Activated naive CD4-positive, alpha-beta T cell treated with anti-CD3 and anti-CD28 coated beads, Interleukin-2, amount 10 ng/mL, durations not matched to agents 7 days and 5 days (primary cell): Measurements from ENCODE around the gene SLC8A1.
A peak's percentile ranks its signal among the peaks of the same experiment; 100 is the strongest.

Source experiments
- CTCF ChIA-PET: fragments of 350-600 bp; sonication (Branson Sonifier 250); formaldehyde crosslinking; loops from one replicate; lab custom pipeline; 2021; ENCODE audit warnings: antibody characterized with exemption; lab: Charles Lee
- DNase-seq: peaks from one replicate; pipeline ENCODE4 v3.0.0-alpha.2; 2020
- H3K27ac Mint-ChIP-seq: one replicate; pipeline ENCODE4 v1.8.0; 2021; ENCODE audit warnings: mild to moderate bottlenecking, moderate library complexity, mixed read lengths
- H3K27me3 Mint-ChIP-seq: one replicate; pipeline ENCODE4 v1.8.0; 2021; ENCODE audit warnings: mild to moderate bottlenecking, mixed read lengths
- H3K36me3 Mint-ChIP-seq: one replicate; pipeline ENCODE4 v1.8.0; 2021; ENCODE audit warnings: mixed read lengths
- H3K4me1 Mint-ChIP-seq: one replicate; pipeline ENCODE4 v1.8.0; 2021; ENCODE audit warnings: mixed read lengths
- H3K4me3 Mint-ChIP-seq: one replicate; pipeline ENCODE4 v1.8.0; 2021; ENCODE audit warnings: mild to moderate bottlenecking, moderate library complexity, mixed read lengths
- H3K9me3 Mint-ChIP-seq: one replicate; pipeline ENCODE4 v1.8.0; 2021; ENCODE audit warnings: mixed read lengths

SLC8A1 gene

DNA sequence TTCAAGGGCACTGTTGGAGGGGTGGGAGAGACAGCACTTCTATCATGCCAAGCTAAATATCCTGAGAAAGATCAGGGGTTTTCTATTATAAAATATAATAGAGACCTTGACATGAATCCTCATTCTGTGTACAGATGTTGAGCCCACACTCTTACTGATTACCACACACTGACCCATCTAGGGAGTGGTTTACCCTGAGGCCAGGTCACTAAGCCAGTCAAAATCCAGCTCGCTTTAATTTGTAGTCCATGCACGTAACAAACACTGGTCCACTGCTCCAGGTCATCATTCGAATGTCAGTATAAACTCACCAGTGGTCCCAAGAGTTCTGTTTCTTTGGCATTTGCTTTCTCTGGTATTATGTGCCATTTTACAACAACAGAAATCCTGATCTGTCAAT lies 96.4 kb downstream of the SLC8A1 start:
- Mint-ChIP-seq H3K4me3 (no peak overlapping the region), H3K27me3 (no peaks in the 10 kb centered on the region), H3K36me3 (no peaks in the 10 kb centered on the region), H3K4me1 (no peaks in the 10 kb centered on the region), H3K27ac (no peak overlapping the region), H3K9me3 (no peaks in the 10 kb centered on the region)
- no peak for DNase-seq
- CTCF ChIA-PET = no interaction called here

DNA sequence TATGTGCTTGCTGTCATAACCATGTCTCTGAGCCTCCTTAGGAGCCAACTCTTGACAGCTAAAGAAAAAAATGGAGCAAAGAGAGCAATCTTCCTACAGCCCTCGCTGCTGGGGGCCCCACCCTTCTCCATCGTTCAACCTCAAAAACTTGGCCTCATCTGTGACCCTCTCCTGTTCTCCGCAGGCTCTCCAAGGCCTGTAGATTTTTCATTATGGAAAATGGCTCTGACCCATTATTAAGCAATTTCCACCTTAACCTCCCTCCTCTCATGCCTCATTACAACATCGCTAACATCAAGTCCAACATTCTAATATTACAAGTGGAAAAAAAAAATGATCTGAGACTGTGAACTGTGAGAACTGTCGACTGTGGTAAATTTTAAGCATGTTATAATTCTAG lies 98.7 kb downstream of the SLC8A1 start:
- CTCF ChIA-PET = no interaction called here
- no peak overlapping the region for H3K27ac Mint-ChIP-seq

DNA sequence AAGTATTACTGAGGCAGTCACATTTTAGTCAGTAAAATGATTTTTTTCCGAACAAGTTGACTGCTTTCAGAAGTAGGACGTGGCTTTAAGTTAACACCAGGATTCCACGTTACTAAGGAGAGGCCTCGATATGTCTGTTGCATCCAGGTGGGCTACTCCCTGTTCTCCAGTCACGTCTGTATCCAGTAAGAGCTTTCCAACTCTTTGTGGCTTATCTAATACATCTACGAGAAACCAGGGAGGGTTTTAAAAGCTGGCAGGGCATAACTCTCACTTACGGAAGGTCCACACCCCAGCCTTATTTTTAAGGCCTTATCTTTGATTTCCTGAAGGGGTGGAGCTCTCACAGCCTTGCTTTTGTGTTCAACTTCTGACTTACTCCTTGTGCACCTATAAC lies 99.2 kb downstream of the SLC8A1 start:
- Mint-ChIP-seq H3K4me1 (no peaks in the 10 kb centered on the region), H3K27ac (peak overlapping the region; percentile 58), H3K4me3 (no peak overlapping the region), H3K27me3 (no peaks in the 10 kb centered on the region), H3K9me3 (no peaks in the 10 kb centered on the region), H3K36me3 (no peaks in the 10 kb centered on the region)
- CTCF ChIA-PET = no interaction called here
- no peak for DNase-seq

More for the DNA sequence above, 98.7 kb downstream of the SLC8A1 start:
- H3K36me3 Mint-ChIP-seq = no peaks in the 10 kb centered on the region
- no peaks in the 10 kb centered on the region for H3K27me3 Mint-ChIP-seq
- H3K4me3 Mint-ChIP-seq = no peak overlapping the region
- DNase-seq = no peak
- no peaks in the 10 kb centered on the region for H3K4me1 Mint-ChIP-seq
- H3K9me3 Mint-ChIP-seq = no peaks in the 10 kb centered on the region

DNA sequence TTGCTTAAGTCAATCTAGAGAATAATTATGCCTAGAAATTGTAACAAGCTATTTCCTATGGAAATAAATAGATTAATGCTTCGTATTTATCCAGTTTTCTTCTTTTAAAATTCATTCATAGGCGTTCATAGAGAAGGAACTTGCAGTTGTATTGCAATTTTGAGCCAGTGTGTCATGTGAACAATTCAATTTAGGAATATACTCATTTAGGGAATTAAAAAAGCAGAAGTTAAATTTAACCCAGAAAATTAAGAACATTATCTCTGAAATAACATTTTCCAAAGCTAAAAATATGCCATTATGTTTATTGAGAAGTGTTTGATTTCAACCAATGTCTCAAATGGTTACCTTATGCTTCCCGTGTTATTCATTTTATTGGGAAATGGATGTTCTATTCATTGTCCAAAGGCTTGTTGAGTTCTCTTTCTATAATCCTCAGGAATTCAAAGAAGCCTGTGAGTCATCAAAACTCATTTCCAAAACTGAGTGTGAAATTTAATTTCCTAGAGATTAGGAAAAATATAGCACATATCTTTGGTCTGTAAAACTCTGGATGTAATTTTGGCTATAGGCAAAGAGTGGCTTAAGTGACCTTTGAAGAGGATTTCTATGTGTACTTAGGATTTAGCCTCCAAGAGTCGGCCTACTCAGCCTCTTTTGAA lies 99.7 kb downstream of the SLC8A1 start:
- no peaks in the 10 kb centered on the region for H3K36me3 Mint-ChIP-seq
- no peak overlapping the region for H3K4me3 Mint-ChIP-seq
- no peaks in the 10 kb centered on the region for H3K9me3 Mint-ChIP-seq
- no peaks in the 10 kb centered on the region for H3K4me1 Mint-ChIP-seq
- H3K27me3 Mint-ChIP-seq = no peaks in the 10 kb centered on the region
- CTCF ChIA-PET = no interaction called here
- DNase-seq = no peak
- no peak overlapping the region for H3K27ac Mint-ChIP-seq

DNA sequence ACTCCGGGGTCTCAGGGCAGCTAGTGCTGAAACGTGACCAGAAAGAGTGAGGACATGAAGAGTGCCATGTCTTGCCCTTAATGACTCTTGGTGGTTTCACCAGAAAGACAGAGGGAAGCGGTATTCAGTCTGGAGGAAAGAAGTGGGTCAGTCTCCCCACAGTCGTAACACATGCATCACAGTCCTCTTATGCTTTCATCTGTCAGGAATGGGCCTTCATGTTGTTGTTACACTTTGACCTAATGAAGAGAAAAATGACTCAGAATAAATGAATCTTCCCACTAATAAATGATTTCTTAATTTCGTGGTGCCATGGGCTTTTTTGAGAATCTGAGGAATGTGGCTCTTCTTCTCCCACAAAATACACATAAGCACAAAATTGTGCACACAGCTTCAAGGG lies 103.2 kb downstream of the SLC8A1 start:
- no peaks in the 10 kb centered on the region for H3K27me3 Mint-ChIP-seq
- DNase-seq = no peak
- no peaks in the 10 kb centered on the region for H3K4me1 Mint-ChIP-seq
- H3K36me3 Mint-ChIP-seq = no peaks in the 10 kb centered on the region
- no peaks in the 10 kb centered on the region for H3K9me3 Mint-ChIP-seq
- no peak overlapping the region for H3K4me3 Mint-ChIP-seq
- H3K27ac Mint-ChIP-seq = no peak overlapping the region
- CTCF ChIA-PET = no interaction called here

DNA sequence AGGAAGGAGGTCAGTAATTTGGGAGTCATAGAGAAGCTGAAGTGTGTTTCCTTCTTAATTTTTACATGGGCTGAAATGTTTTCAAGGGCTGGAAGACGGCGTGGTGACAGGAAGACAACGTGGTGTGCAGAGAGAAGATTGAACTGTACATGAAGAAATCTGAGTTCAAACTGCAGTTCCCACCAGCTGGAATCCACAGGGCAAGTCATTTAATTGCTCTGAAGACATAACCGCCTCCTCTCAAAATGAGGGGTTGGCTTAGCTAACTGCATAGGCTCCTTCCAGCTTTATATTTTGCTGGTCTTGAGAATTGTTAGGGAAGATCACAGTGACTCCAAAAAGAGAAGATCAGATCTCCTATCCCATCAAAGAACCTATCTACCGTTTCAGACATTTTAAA lies 103.9 kb downstream of the SLC8A1 start:
- CTCF ChIA-PET = no interaction called here
- no peak for DNase-seq
- Mint-ChIP-seq H3K9me3 (no peaks in the 10 kb centered on the region), H3K36me3 (no peaks in the 10 kb centered on the region), H3K27ac (no peak overlapping the region), H3K4me3 (no peak overlapping the region), H3K27me3 (no peaks in the 10 kb centered on the region), H3K4me1 (no peaks in the 10 kb centered on the region)

DNA sequence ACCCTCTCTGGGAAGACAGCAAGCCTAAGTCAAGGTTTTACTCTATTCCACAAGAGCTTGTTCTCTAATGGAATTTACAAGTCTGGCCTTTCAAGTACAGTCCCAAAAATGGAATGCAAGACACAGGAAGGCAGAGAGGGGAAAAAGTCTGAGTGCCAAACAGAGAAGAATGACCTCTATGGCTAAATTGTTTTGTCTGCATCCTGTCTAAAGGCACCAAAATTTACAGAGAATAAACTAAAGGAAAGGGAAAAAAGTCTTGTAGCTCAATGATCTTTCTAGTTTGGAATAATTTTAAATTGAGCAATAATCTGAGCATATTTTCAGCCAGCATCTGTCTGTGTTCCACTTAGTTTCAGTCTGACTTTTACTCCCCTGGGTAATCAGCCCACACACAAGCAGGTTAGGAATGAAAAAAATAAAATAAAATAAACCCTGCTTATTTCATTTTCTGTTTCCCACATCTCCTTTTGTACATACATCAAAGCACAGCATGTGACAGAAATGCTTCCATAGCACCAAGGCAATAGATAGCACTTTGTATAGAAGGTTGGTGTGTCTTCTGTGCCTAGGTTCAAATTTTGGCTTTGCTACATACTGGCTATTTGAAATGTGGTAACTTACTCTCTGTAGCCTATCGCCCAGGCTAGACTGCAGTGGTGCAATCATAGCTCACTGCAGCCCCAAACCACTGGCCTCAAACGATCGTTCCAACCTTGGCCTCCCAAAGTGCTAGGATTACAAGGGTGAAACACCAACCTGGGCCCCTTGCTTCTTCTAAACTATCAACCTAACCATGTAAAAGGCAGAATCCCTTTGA lies 105.1 kb downstream of the SLC8A1 start:
- no peak for DNase-seq
- Mint-ChIP-seq H3K27ac (no peak overlapping the region), H3K36me3 (no peaks in the 10 kb centered on the region), H3K9me3 (no peaks in the 10 kb centered on the region), H3K4me3 (no peak overlapping the region), H3K4me1 (no peaks in the 10 kb centered on the region), H3K27me3 (no peaks in the 10 kb centered on the region)
- CTCF ChIA-PET = no interaction called here

DNA sequence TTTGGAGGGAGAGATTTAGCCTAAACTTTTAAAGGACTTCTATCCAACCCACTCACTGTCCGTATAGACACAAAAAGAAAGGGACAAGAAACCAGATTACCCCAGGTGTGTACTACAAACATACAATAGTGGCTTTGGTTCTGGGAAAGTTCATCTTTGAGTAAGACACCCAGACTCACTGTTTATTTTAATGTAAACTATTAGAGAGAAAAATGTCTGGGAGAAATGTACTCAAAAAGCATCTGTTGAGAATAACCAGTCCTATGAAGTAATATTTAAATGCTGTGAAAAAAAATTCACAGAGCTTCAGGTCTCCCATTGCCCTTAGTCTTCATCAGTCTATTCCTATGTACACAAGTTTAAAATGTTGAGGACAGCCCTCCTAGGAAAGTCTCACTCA lies 107.5 kb downstream of the SLC8A1 start:
- no peaks in the 10 kb centered on the region for H3K36me3 Mint-ChIP-seq
- CTCF ChIA-PET = no interaction called here
- no peaks in the 10 kb centered on the region for H3K9me3 Mint-ChIP-seq
- DNase-seq = no peak
- no peaks in the 10 kb centered on the region for H3K27me3 Mint-ChIP-seq
- no peak overlapping the region for H3K27ac Mint-ChIP-seq
- no peaks in the 10 kb centered on the region for H3K4me1 Mint-ChIP-seq
- no peak overlapping the region for H3K4me3 Mint-ChIP-seq

DNA sequence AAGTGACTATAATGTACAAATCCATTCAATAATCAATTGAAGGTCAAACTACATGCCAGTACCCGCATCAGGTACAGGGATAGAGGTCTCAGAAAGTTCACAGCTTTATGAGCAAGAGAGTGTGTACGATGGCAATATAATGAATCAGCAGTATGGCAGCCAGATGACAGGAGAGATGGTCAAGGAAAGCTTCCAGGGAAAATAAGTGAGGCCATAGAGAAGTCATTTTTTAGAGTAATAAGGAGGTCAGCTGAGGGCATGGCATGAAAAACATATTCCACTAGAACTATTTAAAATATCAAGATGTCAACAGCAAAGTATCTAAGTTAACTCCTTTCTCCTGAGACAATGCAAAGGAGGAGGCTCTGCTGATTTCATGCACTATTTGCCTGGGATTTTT lies 108.0 kb downstream of the SLC8A1 start:
- H3K36me3 Mint-ChIP-seq = no peaks in the 10 kb centered on the region
- H3K9me3 Mint-ChIP-seq = no peaks in the 10 kb centered on the region
- H3K4me3 Mint-ChIP-seq = no peak overlapping the region
- H3K27me3 Mint-ChIP-seq = no peaks in the 10 kb centered on the region
- CTCF ChIA-PET = no interaction called here
- no peaks in the 10 kb centered on the region for H3K4me1 Mint-ChIP-seq
- DNase-seq = no peak
- no peak overlapping the region for H3K27ac Mint-ChIP-seq

DNA sequence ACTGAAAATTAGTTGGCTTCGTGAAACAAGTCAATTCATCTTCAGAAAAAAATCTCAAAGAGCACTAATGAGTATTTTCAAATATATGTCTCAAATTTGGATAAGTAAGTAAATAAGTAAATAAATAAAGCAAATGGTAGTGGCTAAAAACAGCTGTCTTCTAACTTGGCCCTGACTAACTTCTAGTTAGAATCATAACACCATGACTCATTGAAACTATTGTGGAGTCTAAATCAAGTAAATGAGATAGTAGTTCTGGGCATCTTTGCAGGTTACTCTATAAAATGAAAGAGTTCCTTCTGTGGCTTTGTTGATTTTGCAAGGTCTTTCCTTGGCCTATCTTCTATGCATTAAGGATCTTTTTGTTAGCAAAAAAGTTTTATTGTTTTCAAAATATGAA lies 110.7 kb downstream of the SLC8A1 start:
- H3K27me3 Mint-ChIP-seq = no peaks in the 10 kb centered on the region
- no peaks in the 10 kb centered on the region for H3K4me1 Mint-ChIP-seq
- no peak overlapping the region for H3K27ac Mint-ChIP-seq
- H3K4me3 Mint-ChIP-seq = no peak overlapping the region
- no peak for DNase-seq
- no peaks in the 10 kb centered on the region for H3K36me3 Mint-ChIP-seq
- CTCF ChIA-PET = no interaction called here
- H3K9me3 Mint-ChIP-seq = no peaks in the 10 kb centered on the region

DNA sequence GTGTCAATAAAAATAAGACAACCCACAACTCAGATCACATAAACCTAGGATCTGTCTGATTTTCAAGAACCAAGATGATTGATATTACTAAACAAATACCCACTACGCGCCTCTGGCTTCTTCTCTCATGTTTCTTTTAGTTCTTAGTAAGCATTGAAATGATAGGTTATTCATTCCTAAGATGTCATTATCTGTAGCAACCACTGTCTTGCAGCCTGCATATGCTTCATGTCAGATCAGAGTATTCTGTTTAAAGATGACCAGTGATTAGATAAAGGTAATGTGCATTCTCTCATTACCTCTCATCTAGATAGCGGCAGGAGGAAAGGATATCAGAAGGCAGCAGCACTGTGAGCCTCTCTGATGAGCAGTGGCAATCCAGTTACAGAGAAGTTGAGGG lies 112.9 kb downstream of the SLC8A1 start:
- DNase-seq = no peak
- Mint-ChIP-seq H3K4me3 (no peak overlapping the region), H3K36me3 (no peaks in the 10 kb centered on the region), H3K9me3 (no peaks in the 10 kb centered on the region), H3K27me3 (no peaks in the 10 kb centered on the region), H3K27ac (no peak overlapping the region), H3K4me1 (no peaks in the 10 kb centered on the region)
- CTCF ChIA-PET = no interaction called here

DNA sequence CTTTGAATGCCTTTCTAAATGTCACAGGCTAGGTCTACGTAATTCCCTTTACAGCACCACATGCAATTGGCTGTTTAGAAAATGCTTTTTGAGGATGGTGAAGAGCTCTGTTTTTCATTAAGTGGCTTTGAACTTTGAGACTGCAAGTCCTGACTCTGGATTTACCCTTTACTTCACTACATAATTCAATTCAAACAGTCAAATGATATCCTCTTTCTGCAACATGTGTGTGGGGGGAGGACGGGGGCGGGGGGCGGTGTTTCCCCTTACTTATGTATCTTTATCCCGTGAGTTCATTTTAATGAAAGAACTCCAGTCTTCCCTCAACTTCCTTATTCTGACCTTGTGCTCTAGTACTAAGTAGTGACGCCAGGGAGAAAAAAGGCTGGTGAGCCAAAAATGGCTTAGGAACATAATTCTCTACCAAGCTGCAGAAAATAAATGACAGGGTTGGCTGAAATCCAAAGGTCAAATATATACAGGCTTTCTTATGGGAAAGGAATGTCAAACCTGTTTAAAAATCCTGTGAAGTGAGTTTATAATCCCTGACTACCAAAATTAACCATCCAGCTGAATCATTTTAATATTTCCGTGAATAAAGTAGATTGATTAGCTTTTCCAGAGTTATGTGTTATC lies 119.6 kb downstream of the SLC8A1 start:
- H3K27me3 Mint-ChIP-seq = no peaks in the 10 kb centered on the region
- H3K27ac Mint-ChIP-seq = no peak overlapping the region
- CTCF ChIA-PET = no interaction called here
- no peaks in the 10 kb centered on the region for H3K4me1 Mint-ChIP-seq
- H3K4me3 Mint-ChIP-seq = no peak overlapping the region
- H3K9me3 Mint-ChIP-seq = no peaks in the 10 kb centered on the region
- no peak for DNase-seq
- H3K36me3 Mint-ChIP-seq = no peaks in the 10 kb centered on the region

DNA sequence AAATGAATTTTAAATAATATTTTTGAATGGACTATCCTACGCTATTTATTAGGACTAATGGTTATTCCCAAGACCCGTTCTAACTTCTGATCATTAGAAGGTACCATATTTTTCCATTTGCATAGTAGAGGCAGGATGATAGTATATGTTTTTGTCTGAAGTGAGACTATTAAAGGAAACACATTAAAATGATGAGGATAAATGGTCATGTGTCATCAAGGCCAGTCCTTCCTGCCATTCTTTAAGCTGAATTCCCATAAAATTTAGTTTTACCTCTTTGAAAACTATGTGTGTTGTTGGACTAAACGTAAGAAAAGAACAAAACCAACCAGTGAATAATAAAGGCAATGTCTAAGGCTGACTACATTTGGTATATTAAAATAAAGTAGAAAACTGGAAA lies 121.8 kb downstream of the SLC8A1 start:
- H3K27ac Mint-ChIP-seq = no peak overlapping the region
- no peak overlapping the region for H3K4me3 Mint-ChIP-seq
- H3K9me3 Mint-ChIP-seq = no peaks in the 10 kb centered on the region
- no peaks in the 10 kb centered on the region for H3K27me3 Mint-ChIP-seq
- H3K4me1 Mint-ChIP-seq = no peaks in the 10 kb centered on the region
- DNase-seq = no peak
- no peaks in the 10 kb centered on the region for H3K36me3 Mint-ChIP-seq
- CTCF ChIA-PET = no interaction called here

DNA sequence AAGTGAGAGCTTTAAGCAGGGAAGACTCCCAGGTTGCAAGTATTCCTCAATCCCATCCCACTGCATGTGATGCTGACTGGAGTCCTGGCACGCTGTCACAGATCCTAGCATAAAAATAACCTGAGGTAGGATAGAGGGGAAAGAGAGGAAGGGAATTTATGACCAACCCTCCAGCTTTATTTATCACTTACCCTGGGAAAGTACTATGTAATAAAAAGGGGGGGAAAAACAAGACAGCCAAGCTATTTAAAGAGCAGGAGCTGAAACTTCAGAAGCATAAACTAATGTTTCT lies 122.2 kb downstream of the SLC8A1 start:
- Mint-ChIP-seq H3K36me3 (no peaks in the 10 kb centered on the region), H3K9me3 (no peaks in the 10 kb centered on the region), H3K27me3 (no peaks in the 10 kb centered on the region), H3K4me3 (no peak overlapping the region), H3K4me1 (no peaks in the 10 kb centered on the region), H3K27ac (no peak overlapping the region)
- CTCF ChIA-PET = no interaction called here
- DNase-seq = no peak

DNA sequence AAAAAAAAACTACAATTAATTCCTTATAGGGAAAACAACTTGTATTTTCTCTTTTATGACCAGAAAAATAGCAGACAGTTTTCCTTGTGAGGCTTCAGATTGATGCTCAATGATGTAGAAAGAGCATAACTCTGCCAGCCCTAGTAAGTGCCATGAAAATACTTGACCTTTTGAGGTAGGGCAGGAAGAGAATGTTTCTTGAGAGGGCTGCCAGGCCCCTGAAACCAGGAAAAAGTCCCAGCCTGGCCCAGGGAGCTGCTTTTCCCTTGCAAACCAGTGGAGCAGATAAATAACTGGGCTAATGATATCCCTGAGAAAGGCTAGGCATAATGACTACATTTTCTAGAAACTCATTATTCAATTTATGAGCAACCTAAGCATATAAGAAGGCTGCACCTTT lies 126.8 kb downstream of the SLC8A1 start:
- H3K27me3 Mint-ChIP-seq = no peaks in the 10 kb centered on the region
- no peaks in the 10 kb centered on the region for H3K36me3 Mint-ChIP-seq
- DNase-seq = no peak
- H3K4me3 Mint-ChIP-seq = no peak overlapping the region
- H3K9me3 Mint-ChIP-seq = no peaks in the 10 kb centered on the region
- no peak overlapping the region for H3K27ac Mint-ChIP-seq
- no peaks in the 10 kb centered on the region for H3K4me1 Mint-ChIP-seq
- CTCF ChIA-PET = no interaction called here
